Middle frontal gyrus (tissue), 1 donor: ENCODE measurements around the gene HIVEP2.
"Not testable (repeated sequence)": the region's sequence is repeated elsewhere in the genome, so short reads cannot be mapped to it uniquely, and the experiment has no call there.

Experiments used
- DNase-seq: peaks from one replicate; pipeline ENCODE4 v3.0.0-alpha.2; 2015; ENCODE audit warnings: low spot score; ENCODE audit errors: extremely low spot score

HIVEP2 gene

GRCh38 chr6:142945049-142945445 is at the start of gene HIVEP2:
TSS of gene HIVEP2 (minus strand) at chr6:142945176. CDS start at chr6:142774738, 170,438 bp downstream.
- no peak for DNase-seq

DNA sequence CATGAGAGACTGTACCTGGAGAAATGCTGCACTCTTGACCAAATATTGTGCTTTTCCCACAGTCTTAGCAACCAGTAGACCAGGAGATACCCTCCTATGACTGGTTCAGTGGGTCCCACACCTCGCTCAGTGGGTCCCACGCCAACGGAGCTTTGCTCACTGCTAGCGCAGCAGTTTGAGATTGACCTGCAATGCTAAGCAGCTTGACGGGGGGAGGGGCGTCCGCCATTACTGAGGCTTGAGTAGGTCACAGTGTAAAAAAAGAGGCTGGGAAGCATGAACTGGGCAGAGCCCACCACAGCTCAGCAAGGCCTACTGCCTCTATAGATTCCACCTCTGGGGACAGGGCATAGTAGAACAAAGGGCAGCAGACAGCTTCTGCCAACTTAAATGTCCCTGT is 49.0 kb upstream of the HIVEP2 start:
- no peak for DNase-seq

DNA sequence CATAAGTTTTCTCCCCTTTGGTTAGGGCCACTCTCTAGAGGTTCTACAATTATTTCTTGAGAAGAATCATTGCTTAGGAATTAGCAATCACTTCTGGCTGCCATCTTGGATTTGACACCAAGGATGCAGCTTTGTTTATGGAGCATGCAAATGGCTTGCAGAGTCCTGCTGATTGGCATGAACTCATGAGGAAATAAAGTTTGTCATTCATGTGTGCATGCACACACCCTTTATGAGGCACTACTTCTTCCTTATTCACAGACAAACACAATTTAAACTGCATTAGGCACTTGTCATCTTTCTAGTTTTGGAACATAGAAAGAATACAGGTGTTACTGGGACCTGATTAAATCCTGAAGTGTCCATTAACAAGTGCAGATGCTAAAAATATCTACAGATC is 42.5 kb upstream of the HIVEP2 start:
- DNase-seq = no peak

DNA sequence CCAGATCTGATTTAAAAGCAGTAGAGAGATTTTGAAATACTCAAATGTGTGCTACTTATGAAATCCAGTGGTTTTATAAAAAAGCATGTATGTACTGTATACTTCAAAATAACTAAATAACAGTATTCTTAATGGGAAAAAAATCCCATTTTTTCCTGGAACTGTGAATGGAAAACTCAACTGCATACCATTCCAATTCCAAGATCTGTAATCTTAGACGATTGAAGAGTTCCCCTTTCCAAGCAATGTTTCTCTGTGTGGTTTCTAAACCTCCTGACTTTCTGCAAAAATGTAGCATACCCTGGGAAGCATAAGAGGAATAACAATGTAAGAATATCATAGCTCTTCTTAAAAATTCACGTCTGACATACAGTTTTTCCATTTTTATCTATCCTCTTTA is 40.3 kb upstream of the HIVEP2 start:
- no peak for DNase-seq

- no peak for DNase-seq
These were observed 39.4 kb upstream of the HIVEP2 start for GRCh38 chr6:142984386-142984785.

DNA sequence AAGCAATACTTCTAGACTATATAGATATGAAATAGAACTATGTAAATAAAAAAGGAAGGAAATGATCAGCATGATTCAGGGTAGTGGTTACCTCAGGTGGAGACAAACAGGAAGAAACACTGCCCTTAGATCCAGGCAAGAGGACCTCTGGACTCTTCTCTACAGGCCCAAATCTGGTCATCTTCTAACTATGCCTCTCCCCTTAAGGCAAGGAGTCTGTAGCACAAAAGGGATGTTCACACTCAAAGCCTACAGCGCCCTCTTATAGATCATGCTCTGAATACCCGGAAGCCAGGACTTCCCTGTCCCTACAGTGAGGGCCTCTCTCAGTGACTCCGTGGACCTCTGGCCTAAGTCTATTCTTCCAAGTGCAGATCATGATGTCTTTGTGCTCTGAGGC is 30.4 kb upstream of the HIVEP2 start:
- no peak for DNase-seq

DNA sequence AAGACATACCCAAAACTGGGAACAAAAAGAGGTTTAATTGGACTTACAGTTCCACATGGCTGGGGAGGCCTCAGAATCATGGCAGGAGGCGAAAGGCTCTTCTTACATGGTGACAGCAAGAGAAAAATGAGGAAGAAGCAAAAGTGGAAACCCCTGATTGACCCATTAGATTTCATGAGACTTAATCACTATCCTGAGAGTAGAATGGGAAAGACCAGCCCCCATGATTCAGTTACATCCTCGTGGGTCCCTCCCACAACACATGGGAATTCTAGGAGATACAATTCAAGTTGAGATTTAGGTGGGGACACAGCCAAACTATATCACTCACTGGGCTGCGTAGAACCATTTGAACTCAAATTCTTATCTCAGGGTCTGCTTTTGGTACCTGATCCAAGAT is 26.0 kb upstream of the HIVEP2 start:
- not testable (repeated sequence) for DNase-seq

- no peak for DNase-seq
These were observed 23.6 kb upstream of the HIVEP2 start for GRCh38 chr6:142968601-142969000.

DNA sequence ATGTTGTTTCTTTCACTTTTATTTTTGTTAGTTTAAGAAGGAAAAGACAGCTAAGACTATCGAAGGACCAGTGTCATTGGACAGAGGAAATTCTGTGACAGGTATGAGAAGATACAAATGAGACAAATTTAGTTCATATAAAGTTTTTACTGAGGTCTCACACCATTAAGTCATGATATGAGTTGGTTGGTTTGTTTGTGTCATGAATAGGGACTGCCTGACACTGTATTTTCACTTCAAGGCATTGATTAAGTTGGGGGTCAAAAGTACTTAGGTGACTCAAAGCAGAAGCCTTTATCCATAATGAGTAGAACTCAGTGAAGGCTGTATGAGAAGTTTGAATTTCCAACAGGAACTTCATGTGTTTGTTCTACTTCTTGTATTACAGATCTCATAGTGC is 21.3 kb upstream of the HIVEP2 start:
- DNase-seq = no peak

DNA sequence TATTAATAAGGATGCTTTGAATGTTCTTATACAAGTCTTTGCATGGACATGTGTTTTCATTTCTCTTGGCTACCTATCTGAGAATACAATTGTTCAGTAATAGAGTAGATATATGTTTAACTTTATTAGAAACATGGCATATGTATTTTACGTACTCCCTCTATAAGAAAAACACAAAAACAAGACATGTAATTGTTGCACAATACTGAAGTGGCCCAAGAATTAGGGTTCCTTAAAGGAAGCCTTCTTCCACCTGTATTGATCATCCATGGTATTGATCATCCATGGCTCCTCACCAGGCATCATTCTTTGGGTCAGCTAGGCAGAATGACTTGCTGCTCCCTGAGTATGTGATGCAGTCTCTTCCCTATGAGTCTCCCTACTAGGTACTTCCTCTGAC is 20.2 kb upstream of the HIVEP2 start:
- no peak for DNase-seq

- no peak for DNase-seq
These were observed 15.1 kb upstream of the HIVEP2 start for GRCh38 chr6:142960098-142960497.

DNA sequence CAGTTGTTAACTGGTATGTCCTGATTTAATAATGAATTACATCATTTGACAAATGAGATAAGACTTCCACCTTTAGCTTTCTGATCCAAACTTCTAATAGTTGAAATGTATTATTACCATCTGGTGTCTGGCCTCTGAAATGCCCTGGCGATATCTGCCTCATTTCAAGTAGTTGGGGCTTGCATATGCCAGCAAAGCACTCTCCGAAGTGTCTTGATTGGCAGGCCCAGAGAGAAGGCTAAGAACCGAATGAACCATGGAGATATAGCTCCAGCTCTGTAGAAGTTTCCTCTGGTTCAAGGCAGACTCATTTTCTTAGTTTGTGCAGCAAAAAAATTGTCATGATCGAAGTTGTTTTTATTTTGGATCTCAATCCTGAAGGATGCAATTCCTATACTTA is 13.4 kb upstream of the HIVEP2 start:
- DNase-seq = no peak

- no peak for DNase-seq
These were observed 11.8 kb upstream of the HIVEP2 start for GRCh38 chr6:142956726-142957125.

DNA sequence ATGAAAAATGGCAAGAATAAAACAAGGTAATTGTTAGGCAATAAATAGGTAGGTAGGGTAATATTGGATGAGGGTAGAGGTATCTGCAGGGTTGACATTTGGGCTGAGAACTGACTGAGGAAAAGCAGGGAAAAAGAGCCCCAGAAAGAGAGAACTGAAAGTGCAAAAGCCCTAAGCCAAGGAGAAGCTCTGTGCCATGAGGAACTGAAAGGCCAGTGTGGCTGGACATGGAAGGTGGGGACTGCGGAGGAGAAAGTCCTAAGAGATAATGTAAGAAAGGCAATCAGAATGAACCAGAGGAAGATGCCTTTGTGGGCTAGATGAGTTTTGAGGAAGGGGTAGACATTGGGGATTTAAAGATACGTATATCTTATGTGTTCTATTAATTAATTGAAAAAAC is 9.9 kb upstream of the HIVEP2 start:
- DNase-seq = no peak

- DNase-seq = no peak
These were observed 8.6 kb upstream of the HIVEP2 start for GRCh38 chr6:142953373-142954273.

DNA sequence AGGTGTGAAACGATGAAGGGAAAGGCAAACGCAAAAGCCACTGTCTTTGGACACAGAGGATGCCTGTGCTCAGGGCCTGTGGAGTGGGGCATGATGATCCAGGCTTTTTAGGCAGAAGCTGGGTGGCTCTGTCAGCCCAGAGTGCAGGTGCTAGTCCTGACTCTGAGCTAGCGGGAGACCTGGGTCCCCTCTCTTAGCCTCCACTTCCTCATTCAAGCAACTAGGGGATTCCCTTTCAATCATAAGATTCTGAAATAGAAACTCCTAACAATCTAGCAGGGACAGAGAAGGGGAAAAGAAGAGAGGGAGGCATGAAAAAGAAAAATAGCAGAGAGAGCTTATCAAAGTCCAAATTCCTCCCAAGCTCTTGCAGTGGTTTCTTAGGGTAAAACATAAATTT is 7.6 kb upstream of the HIVEP2 start:
- DNase-seq = no peak

DNA sequence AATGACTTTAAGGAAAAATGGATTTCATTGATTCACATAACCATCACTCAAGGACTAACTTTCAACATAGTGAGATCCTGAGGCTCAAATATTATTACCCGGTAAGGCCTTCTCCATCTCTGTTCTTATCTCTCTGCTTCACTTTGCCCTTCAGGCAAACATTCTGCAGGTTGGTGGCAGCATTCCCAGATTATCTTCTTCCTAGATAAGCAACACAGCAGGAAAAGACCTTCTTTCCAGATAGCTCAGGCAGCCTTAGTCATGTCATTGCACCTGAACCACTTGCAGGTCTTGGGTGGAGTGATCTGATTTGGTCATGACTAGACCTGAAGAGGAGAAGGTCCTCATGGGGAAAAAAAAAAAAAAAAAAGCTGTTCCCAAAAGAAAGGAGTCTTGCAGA is 5.3 kb upstream of the HIVEP2 start:
- no peak for DNase-seq

DNA sequence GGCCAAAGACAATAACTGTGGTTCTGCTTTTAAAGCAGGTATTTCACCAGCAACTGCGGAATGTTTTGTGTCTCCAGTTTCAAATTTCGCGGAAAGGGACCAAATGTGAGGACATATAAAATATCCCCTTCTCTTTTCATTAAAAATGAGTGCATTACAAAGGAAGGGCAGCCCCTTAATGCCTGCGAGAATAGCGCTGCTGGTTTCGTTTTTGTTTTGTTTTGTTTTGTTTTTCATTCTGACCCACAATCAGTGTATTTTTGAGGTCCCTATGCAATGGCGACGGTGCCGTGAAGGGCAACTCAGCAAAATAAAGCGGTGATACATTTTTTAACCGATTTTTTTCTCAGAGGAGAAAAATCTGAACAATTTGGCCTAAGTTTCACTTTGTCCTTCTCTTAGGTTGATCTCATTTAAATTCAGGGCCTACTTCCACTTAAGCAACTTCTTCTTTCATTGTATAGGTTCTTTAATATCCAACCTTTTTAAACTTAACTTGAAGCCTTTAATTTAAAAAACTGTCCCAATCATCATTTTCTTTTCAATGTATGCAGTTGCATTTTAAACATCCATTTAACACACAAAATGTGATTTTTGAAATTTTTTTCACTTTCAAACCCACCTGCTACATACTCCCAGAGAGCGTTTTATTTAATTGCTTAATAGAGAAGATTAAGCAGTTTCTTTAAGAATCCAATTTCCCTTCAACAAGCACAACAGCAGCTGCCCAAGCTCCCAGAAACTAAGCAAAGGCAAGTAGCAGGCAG is 2.9 kb upstream of the HIVEP2 start:
- no peak for DNase-seq

GRCh38 chr6:142946924-142947713 is 2.1 kb upstream of the HIVEP2 start:
- DNase-seq = no peak

- DNase-seq = peak; percentile 91
These were observed 1.4 kb upstream of the HIVEP2 start for GRCh38 chr6:142946181-142946923.
